GM19455 (cell line): ENCODE measurements around the gene MTUS2.

Source experiments
- ATAC-seq: cut with Tn5 transposase; IDR thresholded peaks from one replicate; pipeline ENCODE4 v1.9.1; 2021; ENCODE audit not compliant: unreplicated experiment

Gene MTUS2

GRCh38 chr13:28856287-28856686, 36.1 kb downstream of the MTUS2 start:
- ATAC-seq, result no peak

GRCh38 chr13:28859069-28859468, 38.9 kb downstream of the MTUS2 start:
- no peak for ATAC-seq

- no peak for ATAC-seq
Measured at GRCh38 chr13:28859717-28860116, 39.6 kb downstream of the MTUS2 start.

GRCh38 chr13:28864544-28864943, 44.4 kb downstream of the MTUS2 start:
- no peak for ATAC-seq

- no peak for ATAC-seq
Measured at GRCh38 chr13:28865149-28865744, 45.1 kb downstream of the MTUS2 start.

- ATAC-seq, result no peak
Measured at GRCh38 chr13:28865951-28866350, 45.8 kb downstream of the MTUS2 start.

GRCh38 chr13:28866932-28867331, 46.8 kb downstream of the MTUS2 start:
- ATAC-seq, result no peak

GRCh38 chr13:28867564-28867963, 47.4 kb downstream of the MTUS2 start:
- no peak for ATAC-seq

- ATAC-seq, result no peak
Measured at GRCh38 chr13:28872427-28873176, 52.5 kb downstream of the MTUS2 start.

- no peak for ATAC-seq
Measured at GRCh38 chr13:28875846-28876615, 55.9 kb downstream of the MTUS2 start.

GRCh38 chr13:28877408-28877807, 57.3 kb downstream of the MTUS2 start:
- no peak for ATAC-seq

GRCh38 chr13:28885181-28885580, 65.0 kb downstream of the MTUS2 start:
- no peak for ATAC-seq

GRCh38 chr13:28889086-28889732, 69.1 kb downstream of the MTUS2 start:
- ATAC-seq, result no peak

- ATAC-seq, result no peak
Measured at GRCh38 chr13:28890712-28891111, 70.6 kb downstream of the MTUS2 start.

- no peak for ATAC-seq
Measured at GRCh38 chr13:28918030-28918429, 97.9 kb downstream of the MTUS2 start.

GRCh38 chr13:28922341-28922740, 102.2 kb downstream of the MTUS2 start:
- no peak for ATAC-seq

GRCh38 chr13:28935104-28935503, 115.0 kb downstream of the MTUS2 start:
- no peak for ATAC-seq

GRCh38 chr13:28942906-28943305, 122.8 kb downstream of the MTUS2 start:
- no peak for ATAC-seq

- ATAC-seq, result no peak
Measured at GRCh38 chr13:28953714-28954418, 133.7 kb downstream of the MTUS2 start.

- no peak for ATAC-seq
Measured at GRCh38 chr13:28954419-28954725, 134.2 kb downstream of the MTUS2 start.

GRCh38 chr13:28954810-28955209, 134.7 kb downstream of the MTUS2 start:
- no peak for ATAC-seq
